ENCODE data around the gene PELI3.
"Not testable (repeated sequence)": the region's sequence is repeated elsewhere in the genome, so short reads cannot be mapped to it uniquely, and the experiment has no call there.

The PELI3 gene

DNA sequence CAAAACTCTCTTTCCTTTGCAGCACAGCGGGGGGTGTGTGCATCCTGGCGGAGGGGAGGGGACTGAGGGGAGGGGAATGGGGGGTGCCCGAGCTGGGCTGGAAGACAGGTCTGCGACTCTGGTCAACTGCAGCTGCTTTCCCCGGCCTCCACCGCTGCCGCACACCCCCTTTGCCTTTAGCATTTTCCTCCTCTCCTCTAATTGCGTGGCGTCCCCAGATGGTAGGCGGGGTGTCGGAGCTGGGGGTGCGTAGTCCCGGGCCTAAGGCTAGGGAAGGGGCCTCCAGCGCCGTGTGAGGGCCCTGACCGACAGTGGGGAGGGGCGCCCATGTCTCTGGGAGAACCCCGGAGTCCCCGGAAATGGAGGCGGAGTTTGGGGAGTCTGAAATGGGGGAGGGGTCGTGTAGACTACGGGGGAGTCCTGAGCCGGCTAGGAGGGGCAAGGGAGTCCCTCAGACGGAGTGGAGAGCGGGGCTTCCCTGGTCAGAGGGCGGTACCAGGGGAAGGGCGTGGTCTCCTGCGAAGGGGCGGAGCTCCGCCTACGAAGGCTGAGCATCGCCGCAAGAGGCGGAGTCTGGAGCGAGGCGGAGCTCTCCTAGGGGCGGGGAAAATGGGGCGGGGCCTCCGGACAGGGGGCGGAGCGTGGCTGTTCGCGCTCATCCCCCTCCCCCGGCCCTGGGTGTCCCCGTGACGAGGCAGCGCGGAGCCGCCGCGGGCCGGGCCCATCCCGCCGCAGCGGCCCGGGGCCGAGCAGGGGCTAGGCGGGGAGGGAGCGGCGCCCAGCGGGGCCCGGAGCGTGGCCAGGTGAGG is at the start of gene PELI3:
Gene PELI3 (plus strand): TSS at position 681 of the 809 bp plus-strand sequence. CDS start 1,224 bp downstream, outside the sequence.
- DNase-seq, result peak; percentile 96

GRCh38 chr11:66417000-66417399 is 49.7 kb upstream of the PELI3 start:
- no peak for DNase-seq

- DNase-seq, result peak; percentile 75
Observed at GRCh38 chr11:66418168-66418985, 48.3 kb upstream of the PELI3 start.

DNA sequence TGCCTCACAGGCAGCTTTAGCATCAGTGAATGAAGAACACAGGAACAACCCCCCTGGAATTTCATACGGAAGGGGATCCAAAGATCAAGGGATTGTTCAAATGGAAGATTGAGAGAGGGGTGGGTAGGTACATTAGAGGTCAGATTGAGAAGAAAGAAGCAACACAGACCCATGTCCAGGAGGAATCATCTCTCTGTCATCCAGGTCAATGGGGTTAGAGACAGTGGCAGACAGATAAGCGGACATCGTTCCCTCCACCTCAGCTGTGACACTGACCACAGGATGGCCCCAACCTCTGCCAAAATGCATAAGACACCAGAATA is 47.8 kb upstream of the PELI3 start:
- DNase-seq, result no peak

- DNase-seq, result no peak
Observed at GRCh38 chr11:66419825-66420224, 46.9 kb upstream of the PELI3 start.

- no peak for DNase-seq
Observed at GRCh38 chr11:66420671-66421476, 45.8 kb upstream of the PELI3 start, which contains the start of gene NPAS4. Gene NPAS4, plus strand, starts transcription at chr11:66421035. Its CDS starts 145 bp downstream, at chr11:66421180.

- peak; percentile 91 for DNase-seq
Observed at GRCh38 chr11:66421492-66422205, 45.1 kb upstream of the PELI3 start.

DNA sequence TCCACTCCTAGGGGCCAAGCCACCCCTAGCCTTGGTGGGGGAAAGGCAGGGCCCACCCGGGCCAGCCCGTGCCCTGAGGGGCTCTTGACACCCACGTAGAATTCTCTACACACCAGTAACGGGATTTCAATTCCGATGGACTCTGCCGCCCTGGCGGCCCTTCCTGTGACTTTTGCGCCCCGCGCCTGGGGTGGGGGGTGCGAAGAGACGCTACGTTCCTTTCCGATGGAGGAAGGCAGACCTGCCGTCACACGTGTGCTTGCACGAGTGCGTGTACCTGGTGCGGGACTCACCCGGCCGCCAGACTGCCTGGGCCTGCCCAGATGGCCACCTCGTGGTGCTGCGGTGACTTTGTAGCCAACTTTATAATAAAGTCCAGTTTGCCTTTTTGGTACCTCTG is 40.4 kb upstream of the PELI3 start:
- DNase-seq, result no peak

GRCh38 chr11:66428933-66429332 is 37.8 kb upstream of the PELI3 start:
- no peak for DNase-seq

DNA sequence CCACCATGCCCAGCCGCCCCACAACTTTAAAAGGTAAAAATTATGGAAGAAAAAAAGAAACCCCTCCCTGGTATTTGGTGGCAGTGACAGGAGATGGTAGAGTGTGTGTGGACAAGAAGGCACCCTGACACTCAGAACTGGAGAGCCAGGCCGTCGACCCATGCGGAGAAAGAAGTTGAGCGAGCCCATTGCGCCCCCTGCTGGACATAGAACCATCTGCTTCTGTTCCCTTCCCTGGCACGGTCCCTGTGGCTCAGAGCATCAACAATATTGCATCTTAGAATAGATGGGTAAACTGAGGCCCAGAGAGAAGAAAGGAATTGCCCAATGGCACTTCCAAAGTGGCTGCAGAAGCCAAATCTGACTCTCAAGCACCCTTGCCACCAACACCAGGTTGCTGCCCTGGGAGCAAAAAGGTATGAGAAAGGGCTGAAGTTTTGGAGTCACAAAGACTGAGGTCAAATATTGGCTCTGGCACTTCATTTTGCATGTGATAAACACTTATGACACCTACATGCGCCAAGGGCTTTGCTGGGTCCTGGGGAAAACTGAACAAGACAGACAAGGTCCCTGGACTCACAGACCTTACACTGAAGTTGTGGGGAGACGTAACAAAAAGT is 36.6 kb upstream of the PELI3 start:
- DNase-seq, result peak; percentile 46

GRCh38 chr11:66431287-66431686 is 35.4 kb upstream of the PELI3 start:
- not testable (repeated sequence) for DNase-seq

- DNase-seq, result not testable (repeated sequence)
Observed at GRCh38 chr11:66431871-66432329, 34.8 kb upstream of the PELI3 start.

DNA sequence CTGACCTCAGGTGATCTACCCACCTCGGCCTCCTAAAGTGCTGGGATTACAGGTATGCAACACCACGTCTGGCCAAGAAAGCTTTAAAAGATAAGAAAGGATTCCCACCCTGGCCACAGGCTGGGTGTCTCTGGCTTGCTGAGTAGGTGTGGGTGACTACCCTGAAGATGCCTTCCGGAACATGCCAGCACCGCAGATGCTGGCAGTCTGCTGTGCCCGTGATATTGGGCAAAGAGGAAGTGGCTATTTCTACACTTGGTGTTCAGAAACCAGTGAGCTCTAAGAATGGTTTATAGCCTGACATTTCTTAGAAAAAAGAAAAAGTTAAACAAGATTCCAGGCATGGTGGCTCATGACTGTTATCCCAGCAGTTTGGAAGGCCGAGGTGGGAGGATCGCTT is 34.1 kb upstream of the PELI3 start:
- no peak for DNase-seq

GRCh38 chr11:66437979-66438503 is 28.7 kb upstream of the PELI3 start:
- DNase-seq, result no peak

DNA sequence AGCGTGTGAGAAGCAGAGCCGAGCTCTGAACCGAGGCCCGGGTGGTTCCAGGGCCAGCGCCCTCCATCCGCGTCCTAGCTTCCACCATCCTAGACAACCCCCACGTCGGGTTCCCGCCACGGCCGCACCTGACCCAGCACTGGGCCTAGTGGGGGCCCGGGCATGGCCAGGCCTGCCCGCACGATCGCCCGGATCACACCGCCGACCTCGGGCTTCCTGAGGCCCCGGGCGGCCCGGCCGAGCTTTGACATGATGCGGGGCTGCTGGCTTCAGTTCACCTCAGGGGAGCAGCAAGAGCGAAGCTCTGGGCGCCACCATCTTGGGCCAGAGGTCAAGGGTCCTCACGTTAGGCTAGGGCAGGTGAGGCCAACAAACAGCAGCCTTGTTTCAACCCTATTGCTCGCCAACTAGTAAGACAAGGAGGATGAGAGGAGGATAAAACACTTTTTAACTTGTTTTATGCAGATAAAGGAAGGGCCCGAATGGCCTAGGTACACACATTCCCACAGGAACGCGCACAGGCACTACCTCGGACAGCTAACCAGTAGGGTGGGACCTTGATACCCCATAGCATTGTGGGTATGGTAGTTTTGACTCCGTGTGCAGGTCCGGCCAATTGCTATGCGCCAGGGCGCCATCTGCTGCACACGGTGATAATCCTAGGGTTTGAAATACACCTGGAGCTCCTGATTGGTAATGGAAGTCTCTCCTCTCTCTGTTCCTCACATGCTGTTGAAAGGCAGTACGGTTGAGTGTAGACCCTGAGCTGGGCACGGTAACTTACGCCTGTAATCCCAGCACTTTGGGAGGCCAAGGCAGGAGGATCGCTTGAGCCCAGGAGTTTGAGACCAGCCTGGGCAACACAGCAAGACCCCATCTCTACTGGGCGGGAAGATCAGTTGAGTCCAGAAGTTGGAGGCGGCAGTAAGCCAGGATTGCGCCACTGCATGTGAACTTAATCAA is 27.9 kb upstream of the PELI3 start, which contains the start of gene MRPL11:
Gene MRPL11 (minus strand): TSS at position 345 of the 963 bp plus-strand sequence. CDS start 94 bp downstream, at position 251.
- DNase-seq, result peak; percentile 93

- DNase-seq, result not testable (repeated sequence)
Observed at GRCh38 chr11:66440101-66440939, 26.4 kb upstream of the PELI3 start.

- DNase-seq, result not testable (repeated sequence)
Observed at GRCh38 chr11:66440940-66441282, 25.8 kb upstream of the PELI3 start.

GRCh38 chr11:66443602-66444001 is 23.1 kb upstream of the PELI3 start:
- DNase-seq, result no peak

GRCh38 chr11:66447012-66447411 is 19.7 kb upstream of the PELI3 start:
- no peak for DNase-seq

Data from right hindlimb (tissue), 1 donor.